NCI-H2196 (cell line): Measurements from ENCODE around the gene ARL3.
"Not testable (repeated sequence)": the region's sequence is repeated elsewhere in the genome, so short reads cannot be mapped to it uniquely, and the experiment has no call there.

ENCODE experiments used
- DNase-seq: peaks from one replicate; lab custom pipeline; 2025; ENCODE audit not compliant: unreplicated experiment; lab: John Stamatoyannopoulos, UW

ARL3 gene

DNA sequence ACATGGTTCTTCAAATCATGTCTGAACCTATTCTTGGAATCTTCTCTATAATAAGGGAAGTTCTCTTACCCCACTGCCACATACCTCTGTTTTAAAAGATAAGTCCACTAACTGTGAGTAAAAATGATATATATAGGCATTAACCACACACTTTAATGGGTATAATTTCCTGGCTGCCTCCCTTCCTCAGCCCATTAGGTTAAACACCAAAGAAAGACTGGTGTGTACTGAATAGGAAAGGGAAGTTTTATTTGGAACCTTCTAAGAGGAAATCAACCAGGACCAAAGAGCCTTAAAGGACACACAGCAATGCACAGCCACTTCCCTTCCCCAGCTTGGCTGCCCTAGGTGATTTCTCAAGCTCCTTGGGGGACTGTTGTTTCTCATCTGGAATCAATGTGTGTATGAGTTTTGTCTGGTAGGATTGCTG is 24.5 kb upstream of the ARL3 start:
- no peak for DNase-seq

DNA sequence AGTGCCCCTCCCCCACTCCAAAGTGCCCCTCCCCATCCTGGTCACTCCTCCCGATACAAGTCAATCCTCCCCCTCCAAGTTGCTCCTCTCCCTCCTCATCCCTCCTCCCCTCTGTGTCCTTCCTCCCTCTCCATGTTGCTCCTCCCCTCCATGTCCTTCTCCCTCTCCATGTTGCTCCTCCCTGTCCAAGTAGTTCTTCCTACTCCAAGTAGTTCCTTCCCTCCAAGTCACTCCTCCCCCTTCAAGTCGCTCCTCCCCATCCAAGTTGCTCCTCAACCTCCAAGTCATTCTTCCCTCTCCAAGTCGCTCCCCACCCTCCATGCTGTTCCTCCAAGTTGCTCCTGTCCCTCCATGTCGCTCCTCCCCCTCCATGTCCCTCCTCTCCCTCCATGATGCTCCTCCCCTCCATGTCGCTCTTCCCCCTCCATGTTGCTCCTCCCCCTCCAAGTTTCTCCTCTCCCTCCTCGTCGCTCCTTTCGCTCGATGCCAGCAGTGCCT is 20.9 kb upstream of the ARL3 start:
- no peak for DNase-seq

DNA sequence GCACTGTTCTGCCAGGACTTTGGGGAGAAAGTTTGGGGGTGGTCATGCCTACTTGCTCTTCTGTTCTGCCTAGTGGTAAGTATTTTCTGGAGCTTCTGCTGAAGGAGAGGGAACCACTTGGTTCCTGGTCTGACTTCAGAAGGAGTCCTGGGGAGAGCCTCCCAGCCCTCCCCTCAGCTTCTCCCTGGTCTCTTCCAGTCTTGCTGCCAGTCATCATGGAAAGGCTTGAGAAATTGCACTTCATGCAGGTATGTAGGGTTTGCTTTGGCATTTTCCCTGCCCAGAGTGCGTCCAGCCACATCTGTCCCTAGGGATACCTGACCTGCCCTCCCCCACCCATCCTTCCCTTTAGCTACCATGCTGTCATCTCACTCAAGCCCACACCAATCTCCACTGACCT is 18.5 kb upstream of the ARL3 start:
- no peak for DNase-seq

DNA sequence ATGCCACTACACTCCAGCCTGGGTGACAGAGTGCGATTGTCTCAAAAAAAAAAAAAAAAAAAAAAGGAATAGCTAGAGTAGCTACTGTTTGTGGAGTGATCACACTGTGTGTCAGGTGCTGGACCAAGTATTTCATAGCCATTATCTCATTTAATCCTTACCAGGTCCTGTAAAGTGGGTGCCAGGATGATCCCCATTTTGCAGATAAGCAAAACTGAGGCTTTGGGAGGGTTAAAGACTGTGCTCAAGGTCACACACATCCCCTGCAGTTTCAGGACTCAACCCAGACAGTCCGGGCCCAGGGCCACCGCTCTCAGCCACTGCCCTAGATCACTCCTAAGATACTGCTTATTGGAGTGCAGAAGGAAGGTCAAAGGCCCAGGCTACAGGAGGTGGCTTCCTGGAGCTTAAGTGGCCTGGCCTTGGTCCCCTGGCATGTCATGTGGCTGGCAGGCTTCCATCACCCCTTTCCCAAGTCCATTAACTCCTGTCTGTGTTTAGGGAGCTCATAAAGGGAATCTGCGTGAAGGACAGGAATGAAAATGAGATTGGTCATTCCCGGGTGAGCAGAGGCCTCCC is 17.1 kb upstream of the ARL3 start:
- DNase-seq, result no peak

DNA sequence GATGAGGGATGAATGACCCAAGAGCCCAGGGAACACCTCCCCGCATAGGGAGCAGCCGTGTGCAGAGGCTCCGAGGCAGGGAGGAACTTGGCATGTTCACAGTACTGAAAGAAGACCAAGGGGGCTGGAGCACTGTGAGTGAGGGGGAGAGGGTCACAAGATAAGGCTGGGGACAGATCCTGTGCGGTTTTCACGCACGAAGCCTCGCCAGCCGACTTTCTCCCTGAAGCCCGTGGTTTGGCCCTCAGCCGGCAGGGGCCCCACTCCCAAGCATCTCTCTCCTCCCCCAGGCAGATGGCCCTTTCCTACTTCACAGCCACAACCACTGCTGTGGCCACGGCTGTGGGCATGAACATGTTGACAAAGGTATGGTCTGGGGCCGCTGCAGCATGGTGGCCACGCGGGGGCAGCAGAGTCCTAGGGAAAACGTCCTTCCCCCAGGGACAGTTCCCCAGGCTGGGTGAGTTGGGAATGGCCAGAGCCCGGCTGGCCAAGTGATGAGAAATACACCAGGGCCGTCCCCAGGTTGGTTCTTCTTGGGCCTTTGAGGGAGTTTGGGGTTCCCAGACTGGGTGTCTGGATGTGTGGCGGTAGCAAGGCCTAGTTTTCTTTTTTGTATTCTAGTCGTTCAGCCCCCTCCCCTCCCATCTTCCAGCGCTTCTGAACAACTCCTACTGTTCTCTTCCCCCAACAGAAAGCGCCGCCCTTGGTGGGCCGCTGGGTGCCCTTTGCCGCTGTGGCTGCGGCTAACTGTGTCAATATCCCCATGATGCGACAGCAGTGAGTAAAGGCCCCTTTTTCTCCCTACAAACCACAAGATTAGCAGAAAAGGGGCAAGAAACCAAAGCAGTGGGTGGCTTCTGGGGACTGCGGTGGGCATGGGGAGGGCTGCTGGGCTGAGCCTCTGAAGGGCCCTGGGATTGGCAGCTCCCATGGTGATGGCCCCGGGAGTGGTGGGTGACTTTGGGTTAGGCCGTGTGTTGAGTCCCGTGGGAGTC is 15.1 kb upstream of the ARL3 start:
- DNase-seq, result peak; percentile 64

DNA sequence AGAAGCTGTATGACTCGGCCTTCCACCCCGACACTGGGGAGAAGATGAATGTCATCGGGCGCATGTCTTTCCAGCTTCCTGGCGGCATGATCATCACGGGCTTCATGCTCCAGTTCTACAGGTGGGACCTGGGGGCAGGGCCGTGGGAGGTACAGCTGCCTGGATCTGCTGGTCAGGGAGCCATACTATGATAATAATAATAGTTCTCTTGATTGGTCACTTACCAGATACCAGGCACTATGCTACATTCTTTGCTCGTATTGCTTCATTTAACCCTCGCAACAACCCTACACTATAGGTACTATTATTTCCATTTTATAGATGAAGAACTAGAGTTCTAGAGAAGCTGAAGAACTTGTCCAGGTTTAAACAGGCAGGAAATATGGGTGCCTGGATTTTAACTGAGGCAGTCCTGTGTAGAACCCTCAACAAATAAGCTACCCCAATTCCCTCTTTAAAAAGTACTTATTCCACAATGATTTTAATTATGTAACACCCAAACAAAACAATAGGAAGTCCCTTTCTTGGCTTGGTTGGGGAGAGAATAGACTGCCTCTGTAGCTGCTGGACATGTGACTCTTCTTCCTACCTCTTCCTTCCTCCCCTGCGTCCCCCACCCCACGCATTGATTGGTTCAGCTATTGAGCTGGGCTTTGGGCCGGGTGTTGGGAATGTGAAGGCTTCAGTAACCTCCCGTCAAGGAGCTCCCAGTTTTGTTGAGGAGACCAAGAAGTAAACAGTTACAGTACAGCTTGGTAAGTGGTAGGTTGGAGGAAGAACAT is 13.0 kb upstream of the ARL3 start:
- DNase-seq, result no peak

DNA sequence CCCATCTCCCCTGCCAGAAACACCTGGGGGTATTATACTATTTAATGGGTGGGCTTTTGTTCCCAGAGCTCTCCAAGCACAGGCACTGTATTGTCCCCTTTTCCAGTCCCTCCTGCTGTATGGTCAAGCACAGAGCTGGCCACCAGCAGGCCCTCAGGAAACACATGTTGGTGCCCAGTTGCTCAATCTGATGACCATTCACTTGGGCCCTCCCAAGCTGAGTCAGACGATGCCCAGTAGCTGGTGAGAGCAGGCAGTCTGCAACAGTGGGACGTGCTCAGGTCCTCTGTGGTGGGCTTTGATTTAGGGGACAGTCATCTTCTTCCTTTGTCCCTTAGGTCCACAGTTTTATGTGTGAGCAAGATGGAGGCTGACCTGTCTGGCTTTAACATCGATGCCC is 12.1 kb upstream of the ARL3 start:
- DNase-seq, result no peak

DNA sequence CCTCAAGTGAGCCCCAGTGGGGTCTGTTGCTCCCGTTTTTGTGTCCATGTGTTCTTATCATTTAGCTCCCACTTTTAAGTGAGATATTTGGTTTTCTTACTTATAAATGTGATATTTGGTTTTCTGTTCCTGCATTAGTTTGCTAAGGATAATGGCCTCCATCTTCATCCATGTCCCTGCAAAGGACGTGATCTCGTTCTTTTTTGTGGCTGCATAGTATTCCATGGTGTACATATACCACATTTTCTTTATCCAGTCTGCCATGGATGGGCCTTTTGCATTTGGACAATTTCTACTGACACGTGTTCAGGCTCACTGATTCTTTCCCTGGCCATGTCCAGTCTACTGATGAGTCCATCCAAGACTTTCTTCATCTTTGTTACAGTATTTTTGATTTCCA is 9.8 kb upstream of the ARL3 start:
- DNase-seq, result no peak

DNA sequence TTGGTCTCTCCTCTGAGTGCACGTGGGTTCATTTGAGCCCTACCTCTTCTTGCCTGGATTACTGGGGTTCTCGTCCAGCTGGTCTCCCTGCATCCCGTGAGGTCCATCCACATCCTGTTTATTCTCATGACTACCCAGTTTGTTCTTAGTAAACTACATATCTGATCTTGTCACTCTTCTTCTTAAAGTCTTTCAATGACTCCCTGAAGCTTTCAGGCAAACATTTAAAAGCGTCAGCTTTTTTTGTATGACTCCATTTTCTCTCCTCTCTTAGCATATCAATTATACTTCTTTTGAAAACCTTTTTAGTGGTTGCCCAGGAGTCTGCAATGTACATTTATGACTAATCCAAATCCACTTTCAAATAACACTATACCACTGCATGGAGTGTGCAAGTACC is 7.8 kb upstream of the ARL3 start:
- DNase-seq, result no peak

DNA sequence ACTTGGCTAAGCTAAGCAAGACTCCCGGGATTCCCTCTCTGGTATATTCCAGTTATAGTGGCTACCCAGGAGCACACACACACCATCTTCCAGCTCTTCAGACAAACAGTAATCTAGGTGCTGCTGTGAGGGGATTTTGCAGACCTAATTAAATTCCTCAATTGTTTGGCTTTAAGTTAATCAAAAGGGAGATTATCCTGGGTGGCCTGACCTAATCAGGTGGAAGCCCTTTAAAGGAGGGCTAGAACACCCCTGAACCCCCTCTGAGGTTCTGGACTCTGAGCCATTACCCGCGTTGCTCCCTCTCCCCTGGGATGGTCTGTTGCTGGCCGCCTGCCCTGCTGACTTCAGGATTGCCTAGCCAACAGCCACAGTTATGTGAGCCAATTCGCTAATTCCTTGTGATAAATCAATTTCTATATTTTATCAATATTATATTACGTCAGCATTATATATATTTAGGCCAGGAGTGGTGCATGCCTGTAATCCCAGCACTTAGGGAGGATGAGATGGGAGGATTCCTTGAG is 6.6 kb upstream of the ARL3 start:
- DNase-seq, result no peak

DNA sequence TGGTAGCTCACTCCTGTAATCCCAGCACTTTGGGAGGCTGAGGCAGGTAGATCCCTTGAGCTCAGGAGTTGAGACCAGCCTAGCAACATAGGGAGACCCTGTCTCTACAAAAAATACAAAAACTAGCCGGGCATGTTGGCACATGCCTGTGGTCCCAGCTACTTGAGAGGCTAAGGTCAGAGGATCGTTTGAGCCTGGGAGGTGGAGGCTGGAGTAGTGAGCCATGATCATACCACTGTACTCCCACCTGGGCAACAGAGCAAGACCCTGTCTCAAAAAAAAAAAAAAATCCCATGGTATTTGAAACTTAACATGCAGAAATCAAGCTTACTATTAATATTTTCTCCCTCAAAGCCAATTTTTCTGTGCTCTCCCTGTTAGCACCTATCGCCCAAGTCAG is 6.1 kb upstream of the ARL3 start:
- DNase-seq, result no peak

DNA sequence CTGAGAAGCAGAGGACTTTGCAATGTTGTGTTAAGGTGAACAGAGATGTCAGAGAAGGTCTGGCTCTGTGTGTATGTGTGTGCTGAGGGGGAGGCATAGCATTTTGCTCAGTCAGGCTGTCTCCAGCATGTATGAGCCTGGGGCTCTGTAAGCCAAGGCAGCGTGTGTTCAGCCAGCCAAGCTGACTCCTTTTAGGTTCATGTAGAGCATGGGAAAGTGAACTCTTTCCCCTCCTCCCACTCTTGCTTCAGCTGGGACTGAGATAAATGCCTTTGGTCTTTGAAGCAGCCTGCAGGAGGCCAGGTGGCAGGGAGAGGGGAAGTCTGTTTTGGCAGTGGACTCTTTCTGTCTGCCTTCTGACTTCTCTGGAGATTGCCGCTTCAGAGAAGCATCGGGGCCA is 4.0 kb upstream of the ARL3 start:
- DNase-seq, result no peak

DNA sequence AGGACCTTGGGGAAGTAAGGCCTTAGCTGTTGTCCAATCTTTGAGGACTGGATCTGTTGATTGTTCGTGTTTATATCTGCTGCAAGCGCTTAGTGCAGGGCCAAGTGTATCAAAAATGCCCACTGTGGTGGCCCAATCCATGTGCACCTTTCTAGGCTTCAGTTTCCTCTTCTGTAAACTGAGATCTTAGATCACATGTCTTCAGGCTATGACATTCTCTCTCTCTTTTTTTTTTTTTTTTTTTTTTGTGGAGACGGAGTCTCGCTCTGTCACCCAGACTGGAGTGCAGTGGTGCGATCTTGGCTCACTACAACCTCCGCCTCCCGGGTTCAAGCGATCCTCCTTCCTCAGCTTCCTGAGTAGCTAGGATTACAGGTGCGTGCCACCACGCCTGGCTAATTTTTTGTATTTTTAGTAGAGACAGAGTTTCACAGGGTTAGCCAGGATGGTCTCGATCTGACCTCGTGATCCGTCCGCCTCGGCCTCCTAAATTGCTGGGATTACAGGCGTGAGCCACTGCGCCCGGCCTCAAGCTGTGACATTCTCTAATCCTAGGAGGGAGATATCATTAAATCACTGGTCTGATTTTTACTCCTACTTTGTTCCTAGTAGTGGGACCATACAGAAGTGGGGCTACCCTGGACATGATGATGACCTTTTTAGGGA is 2.8 kb upstream of the ARL3 start:
- DNase-seq, result not testable (repeated sequence)

DNA sequence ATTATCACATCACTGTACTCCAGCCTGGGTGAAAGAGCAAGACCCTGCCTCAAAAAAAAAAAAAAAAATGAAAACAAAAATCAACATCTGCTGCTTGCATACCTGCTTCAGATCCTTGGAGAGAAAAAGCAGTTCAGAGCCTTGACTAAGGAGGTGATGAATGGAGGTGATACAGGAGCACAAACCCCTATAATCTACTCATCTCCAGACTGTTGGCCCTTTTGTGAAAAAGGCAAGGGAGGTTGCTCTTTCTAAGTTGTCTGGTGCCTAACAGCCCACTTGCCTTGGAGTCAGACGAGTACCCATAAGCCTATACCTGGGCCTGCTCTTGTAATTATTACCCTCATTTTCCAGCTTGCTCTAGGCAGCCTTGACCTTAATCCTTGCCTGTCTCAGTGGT is 1.7 kb upstream of the ARL3 start:
- no peak for DNase-seq

DNA sequence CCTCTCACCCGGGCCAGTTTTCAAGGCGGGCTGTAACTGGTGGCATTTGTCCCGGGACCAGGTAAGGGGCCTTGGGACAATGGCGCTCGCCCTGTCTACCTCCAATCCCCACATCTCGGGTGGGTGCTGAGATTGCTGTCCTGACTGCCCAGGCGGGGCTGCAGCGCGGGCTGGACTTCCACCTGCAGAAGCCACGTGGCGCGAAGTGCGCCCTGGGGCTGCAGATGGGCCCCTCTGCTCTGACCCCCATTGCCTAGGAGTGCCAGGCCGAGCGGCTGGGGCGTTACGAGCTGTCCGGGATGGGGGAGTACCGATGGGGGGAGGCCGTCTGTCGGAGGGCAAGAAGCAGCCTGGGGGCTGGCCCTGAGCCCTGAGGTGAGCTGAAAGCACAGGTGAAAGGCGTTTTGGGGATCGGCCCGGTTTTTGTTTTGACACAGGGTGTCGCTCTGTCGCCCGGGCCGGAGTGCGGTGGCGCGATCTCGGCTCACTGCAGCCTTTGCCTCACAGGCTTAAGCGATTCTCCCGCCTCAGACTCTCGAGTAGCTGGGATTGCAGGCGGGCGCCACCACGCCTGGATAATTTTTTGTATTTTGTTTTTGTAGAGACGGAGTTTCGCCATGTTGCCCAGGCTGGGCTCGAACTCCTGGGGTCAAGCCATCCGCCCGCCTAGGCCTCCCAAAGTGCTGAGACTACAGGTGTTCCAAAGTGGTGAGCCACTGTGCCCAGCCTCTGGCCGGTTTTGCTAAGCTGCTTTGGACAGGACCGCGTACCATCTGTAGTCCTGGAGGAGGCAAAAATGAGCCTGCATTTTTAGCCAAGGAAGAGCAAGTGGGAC is 641 bp upstream of the ARL3 start, which contains the start of gene SFXN2:
SFXN2 (plus strand) TSS at position 16 of the 835 bp plus-strand sequence. CDS start 12,001 bp downstream, outside the sequence.
- DNase-seq, result no peak

DNA sequence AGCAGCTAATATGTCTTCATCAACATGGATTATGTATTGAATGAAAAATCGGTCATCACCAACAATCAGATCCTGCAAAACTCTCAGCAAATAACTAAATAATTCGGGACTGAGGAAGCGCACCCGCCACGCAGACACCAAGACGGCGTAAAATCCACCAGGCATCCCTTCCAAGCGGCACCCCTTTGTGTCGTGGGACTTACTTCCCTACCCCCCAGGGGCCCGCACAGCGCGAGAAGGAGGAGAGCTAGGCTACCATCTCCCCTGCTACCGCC is 721 bp downstream of the ARL3 start:
- DNase-seq, result no peak

DNA sequence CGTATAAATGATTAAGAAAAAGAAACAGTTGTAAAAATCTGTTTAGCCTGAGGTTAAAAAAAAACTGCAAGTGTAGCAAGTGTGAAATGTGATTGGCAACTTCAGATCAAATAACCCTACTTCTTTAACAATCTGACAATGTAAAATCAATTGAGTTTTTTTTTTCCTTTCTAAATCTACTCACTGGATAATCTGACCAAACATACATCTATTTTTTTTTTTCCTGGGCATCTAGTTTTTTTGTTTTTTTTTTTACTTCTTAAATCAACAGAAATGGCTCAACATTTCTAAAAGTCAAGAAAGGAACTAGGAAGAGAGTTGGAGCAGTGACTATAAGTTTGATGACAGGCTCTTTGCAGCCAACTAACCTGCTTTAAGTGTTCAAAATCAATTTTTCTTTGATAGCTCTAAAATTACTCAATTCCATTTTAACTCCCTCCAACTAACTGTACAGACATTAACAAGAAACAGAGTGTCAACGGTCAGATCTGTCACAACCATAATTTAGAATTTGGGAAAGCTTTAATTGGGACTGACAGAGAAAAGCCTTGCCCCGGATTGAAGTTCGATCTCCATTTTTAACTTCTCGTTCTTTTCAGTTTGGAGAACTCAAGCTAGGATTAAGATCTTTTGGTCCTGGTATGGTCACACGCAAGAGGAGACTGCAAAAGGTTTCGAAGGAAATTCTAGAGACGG is 1.2 kb downstream of the ARL3 start:
- DNase-seq, result no peak

DNA sequence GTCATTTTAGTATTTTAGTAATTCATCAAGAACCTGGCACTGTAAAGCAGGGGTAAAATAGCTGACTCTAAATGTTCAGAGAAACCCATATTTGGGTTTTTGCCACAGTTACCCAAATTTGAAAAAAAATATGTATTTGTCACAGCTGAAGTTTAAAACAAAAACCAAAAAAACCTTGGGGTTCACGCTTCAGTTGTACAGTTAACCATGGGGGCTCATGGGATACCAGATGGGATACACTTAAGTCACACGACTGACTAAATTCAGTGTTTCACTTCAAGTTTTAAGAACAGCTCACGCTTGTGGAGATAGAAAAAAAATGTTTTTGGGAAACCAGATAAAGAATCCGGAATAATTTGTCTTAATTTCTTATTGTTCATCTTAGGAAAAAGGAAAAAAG is 2.1 kb downstream of the ARL3 start:
- no peak for DNase-seq

DNA sequence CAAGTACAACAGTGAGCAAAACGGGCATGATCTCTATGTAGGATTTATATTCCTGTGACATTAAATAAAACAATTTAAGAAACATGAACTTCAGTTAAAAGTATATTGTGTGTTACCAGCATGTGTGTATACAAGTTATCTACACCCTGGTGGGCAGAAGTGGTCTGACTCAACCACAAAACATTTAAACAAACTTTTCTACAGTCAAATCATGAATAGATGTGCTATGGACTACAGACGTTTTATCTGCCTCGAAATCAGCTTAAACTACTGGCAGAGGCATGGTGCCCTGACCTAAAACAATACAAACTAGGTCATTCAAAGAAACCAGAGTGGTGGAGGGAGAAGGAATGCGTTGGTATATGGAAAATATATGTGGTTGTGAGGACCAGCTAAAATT is 3.6 kb downstream of the ARL3 start:
- no peak for DNase-seq
